Type B pancreatic cell (in vitro differentiated cells): Measurements from ENCODE around the gene FOXN3. TPM values are rescaled to one million over a fixed set of nuclear protein-coding genes. Genes with fewer than 3 reads are reported as not detected.

Experiments used
- DNase-seq: peaks from one replicate; pipeline ENCODE4 v3.0.0; 2021; ENCODE audit warnings: mixed read lengths; ENCODE audit not compliant: unreplicated experiment; ENCODE audit errors: extremely low spot score
- H3K27ac Mint-ChIP-seq: 2 replicates; pipeline ENCODE4 v1.8.0; 2021; ENCODE audit warnings: mild to moderate bottlenecking, mixed read lengths
- H3K27me3 Mint-ChIP-seq: 2 replicates; pipeline ENCODE4 v1.8.0; 2021; ENCODE audit warnings: mixed read lengths
- H3K36me3 Mint-ChIP-seq: 2 replicates; pipeline ENCODE4 v1.8.0; 2021; ENCODE audit warnings: mixed read lengths
- H3K4me1 Mint-ChIP-seq: one replicate; pipeline ENCODE4 v1.8.0; 2021; ENCODE audit warnings: mixed read lengths; ENCODE audit not compliant: unreplicated experiment
- H3K4me3 Mint-ChIP-seq: 2 replicates; pipeline ENCODE4 v1.8.0; 2021; ENCODE audit warnings: mild to moderate bottlenecking, mixed read lengths
- H3K9me3 Mint-ChIP-seq: 2 replicates; pipeline ENCODE4 v1.8.0; 2021; ENCODE audit warnings: mixed read lengths
- total RNA-seq: library from RNA; stranded (reverse); gene quantifications from 2 replicates; pipeline ENCODE4 v1.2.1, GENCODE V29; 2021; ENCODE audit warnings: low replicate concordance
- TF ChIP-seq, protein P1 (sequence below): fragments of 200-600 bp; sonication (generic); conservative IDR thresholded peaks from 2 replicates; pipeline ENCODE4 v1.5.0; 2021; ENCODE audit warnings: antibody characterized with exemption, mild to moderate bottlenecking

FOXN3 gene
- total RNA-seq, 1 donor from 2014 or later, result 73.5 TPM

- Mint-ChIP-seq H3K27me3 (no peaks in the 10 kb centered on the region), H3K36me3 (peaks cover 19% of the 10 kb centered on the region), H3K9me3 (peaks cover 8% of the 10 kb centered on the region), H3K27ac (no peak overlapping the region), H3K4me3 (no peak overlapping the region), H3K4me1 (peaks cover 18% of the 10 kb centered on the region)
- TF ChIP-seq, protein P1, sequence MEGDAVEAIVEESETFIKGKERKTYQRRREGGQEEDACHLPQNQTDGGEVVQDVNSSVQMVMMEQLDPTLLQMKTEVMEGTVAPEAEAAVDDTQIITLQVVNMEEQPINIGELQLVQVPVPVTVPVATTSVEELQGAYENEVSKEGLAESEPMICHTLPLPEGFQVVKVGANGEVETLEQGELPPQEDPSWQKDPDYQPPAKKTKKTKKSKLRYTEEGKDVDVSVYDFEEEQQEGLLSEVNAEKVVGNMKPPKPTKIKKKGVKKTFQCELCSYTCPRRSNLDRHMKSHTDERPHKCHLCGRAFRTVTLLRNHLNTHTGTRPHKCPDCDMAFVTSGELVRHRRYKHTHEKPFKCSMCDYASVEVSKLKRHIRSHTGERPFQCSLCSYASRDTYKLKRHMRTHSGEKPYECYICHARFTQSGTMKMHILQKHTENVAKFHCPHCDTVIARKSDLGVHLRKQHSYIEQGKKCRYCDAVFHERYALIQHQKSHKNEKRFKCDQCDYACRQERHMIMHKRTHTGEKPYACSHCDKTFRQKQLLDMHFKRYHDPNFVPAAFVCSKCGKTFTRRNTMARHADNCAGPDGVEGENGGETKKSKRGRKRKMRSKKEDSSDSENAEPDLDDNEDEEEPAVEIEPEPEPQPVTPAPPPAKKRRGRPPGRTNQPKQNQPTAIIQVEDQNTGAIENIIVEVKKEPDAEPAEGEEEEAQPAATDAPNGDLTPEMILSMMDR, result no peak
- DNase-seq, result no peak
Observed at GRCh38 chr14:89188492-89188891, 228.5 kb downstream of the FOXN3 start.

DNA sequence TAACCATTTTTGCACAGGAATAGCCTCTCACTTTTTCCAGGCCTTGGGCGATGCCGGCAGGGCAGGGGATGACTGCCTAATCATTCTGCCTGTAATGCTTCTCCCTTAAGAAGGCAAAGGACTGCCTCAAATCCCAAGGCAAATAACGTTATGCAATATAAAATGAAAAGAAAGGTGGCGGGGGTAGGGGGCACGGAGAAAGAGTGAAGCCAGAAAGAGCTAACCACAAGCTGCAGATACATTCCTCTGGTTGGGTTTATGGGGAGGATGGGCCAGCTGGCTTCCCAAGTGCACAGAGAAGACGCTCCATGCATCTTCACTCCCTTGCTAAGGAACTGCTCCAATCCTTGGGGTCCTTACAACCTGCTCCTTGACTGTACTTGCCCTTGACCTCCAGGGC lies 229.5 kb downstream of the FOXN3 start:
- Mint-ChIP-seq H3K9me3 (peaks cover 8% of the 10 kb centered on the region), H3K4me1 (peaks cover 18% of the 10 kb centered on the region), H3K36me3 (peaks cover 19% of the 10 kb centered on the region), H3K27ac (no peak overlapping the region), H3K4me3 (no peak overlapping the region), H3K27me3 (no peaks in the 10 kb centered on the region)
- TF ChIP-seq, protein P1, result no peak
- no peak for DNase-seq

DNA sequence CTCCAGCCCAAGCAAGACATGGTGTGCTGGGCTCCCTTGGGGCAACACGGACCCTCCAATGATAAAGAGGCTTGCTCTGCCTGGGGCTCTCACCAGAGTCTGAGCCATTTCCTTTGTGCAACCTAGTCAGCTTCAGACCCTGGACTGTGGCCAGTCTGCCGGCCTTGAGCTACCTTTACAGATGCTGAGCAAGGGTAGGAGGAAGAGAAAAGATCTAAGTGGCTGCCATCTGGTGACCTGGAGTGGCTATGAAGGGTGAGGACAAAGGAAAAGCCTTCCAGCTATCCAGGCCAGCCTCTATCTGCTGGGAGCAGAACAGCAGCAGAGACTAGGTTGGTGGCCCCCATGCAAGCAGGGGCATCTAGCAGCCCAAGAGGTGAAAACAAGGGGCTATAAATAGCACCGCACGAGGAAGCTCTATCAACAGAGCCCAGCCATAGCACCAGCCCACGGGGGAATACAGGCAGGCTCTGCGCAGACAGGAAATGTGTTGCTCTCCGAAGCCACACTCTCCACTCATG lies 230.1 kb downstream of the FOXN3 start:
- Mint-ChIP-seq H3K36me3 (peaks cover 19% of the 10 kb centered on the region), H3K9me3 (peaks cover 8% of the 10 kb centered on the region), H3K4me3 (peak overlapping the region; percentile 43), H3K27ac (peak overlapping the region; percentile 89), H3K4me1 (peaks cover 18% of the 10 kb centered on the region), H3K27me3 (no peaks in the 10 kb centered on the region)
- no peak for DNase-seq
- TF ChIP-seq, protein P1, result no peak

DNA sequence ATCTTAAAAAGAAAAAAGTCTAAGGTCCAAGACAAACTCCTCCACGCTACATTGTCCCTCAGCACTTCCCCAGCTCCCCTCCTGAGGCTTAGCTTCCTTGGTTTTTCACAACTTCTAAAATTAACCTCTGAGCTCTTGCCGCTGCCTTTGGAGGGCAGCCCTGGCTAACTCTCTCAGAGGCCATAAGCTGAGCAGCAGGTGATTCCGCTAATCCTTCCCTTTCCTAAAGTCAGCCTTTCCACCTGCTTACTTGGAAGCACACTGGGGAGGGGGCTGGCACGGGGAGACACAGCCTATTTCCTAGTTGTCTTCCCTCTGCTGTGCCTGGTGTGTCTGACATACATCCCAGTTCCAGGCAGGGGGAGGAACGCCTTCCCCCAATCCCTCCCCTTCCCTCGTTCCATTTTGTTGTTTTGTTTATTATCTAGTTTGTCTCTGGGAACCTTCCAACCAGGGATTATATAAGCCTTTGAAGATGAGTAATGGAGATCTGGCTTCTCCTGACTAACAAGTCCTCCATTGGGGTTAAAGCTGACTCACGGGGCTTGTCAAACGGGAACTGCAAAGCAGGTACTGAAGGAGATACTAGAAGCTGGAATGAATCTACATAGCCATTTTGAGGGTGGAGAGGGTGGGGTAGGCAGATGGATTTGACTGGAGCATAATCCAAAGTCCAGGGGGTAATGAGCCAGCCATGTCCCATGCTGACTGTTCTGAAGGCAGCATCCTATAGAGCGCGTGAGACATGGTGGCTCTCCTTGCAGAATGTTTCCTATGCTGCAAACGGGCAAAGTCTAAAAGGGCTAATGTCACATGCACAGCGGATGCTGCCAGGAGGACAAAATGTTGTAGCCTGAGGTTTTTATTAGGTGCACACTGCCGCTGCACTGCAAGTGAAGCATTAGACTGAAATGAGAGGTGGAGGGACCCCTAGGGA lies 230.8 kb downstream of the FOXN3 start:
- H3K36me3 Mint-ChIP-seq, result peaks cover 19% of the 10 kb centered on the region

DNA sequence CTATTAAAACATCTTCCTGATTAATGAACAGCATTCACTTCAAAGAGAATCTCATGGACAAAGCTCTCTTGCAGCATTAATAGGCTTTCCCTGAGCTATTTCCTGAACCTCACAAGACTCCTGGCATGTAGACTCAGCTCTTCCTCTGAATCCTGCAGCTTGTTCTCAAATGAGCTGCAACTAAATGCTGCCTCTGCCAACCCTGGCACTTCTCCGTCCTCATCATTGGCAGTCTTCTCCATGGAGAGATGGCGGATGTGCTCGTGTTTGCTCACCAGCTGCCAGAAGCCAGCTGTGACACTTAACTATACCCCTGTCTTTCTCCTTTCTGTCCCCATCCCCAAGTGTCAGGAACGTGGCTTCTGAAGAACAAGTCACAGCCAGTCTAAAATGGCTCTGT lies 232.1 kb downstream of the FOXN3 start:
- no peak for DNase-seq
- peak overlapping the region; percentile 44 for H3K27ac Mint-ChIP-seq
- H3K4me1 Mint-ChIP-seq, result peaks cover 22% of the 10 kb centered on the region

More for the DNA sequence above, 230.8 kb downstream of the FOXN3 start:
- DNase-seq, result no peak
- H3K4me1 Mint-ChIP-seq, result peaks cover 22% of the 10 kb centered on the region
- TF ChIP-seq, protein P1, result no peak
- H3K4me3 Mint-ChIP-seq, result peak overlapping the region; percentile 43
- peaks cover 8% of the 10 kb centered on the region for H3K9me3 Mint-ChIP-seq
- no peaks in the 10 kb centered on the region for H3K27me3 Mint-ChIP-seq
- peak overlapping the region; percentile 89 for H3K27ac Mint-ChIP-seq

More for the DNA sequence above, 232.1 kb downstream of the FOXN3 start:
- Mint-ChIP-seq H3K4me3 (no peak overlapping the region), H3K27me3 (no peaks in the 10 kb centered on the region), H3K9me3 (peaks cover 8% of the 10 kb centered on the region), H3K36me3 (peaks cover 19% of the 10 kb centered on the region)
- TF ChIP-seq, protein P1, result no peak
